ENCODE results near the gene UBXN10. TPM values are rescaled to one million over a fixed set of nuclear protein-coding genes. Genes with fewer than 3 reads are reported as not detected.
A peak's percentile ranks its signal among the peaks of the same experiment; 100 is the strongest.

The UBXN10 gene
- total RNA-seq, 1 experiment from 2014 or later = 0.73 TPM

DNA sequence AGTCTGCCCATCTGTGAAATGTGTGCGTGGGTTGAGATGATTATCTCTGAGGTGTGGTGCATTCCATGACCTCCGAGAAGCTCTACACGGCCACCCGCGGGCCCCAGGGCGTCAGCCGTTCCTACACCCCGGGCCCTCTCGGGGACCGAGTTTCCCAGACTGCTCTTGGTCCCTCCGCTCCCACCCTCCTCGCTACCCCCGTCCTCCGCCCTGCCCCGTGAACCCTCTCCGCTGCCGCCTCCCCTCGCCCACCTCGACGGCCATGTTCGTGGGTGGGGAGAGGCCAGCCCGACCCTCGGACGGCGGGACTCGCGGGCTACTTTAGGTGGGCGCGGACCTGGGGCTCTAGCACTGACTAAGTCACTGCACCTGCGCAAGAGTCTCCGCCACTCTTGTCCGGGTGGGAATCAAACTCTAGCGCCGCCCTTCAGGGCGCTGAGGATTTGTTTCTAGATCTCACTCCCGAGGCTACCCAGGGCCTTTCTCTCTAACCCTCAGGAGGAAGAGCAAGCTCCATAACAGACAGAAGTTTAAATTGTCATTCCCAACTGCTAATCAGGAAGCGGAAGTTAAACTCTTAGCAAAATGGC is 57.1 kb downstream of the UBXN10 start:
- peak; percentile 25 for DNase-seq

More for the DNA sequence above, 57.1 kb downstream of the UBXN10 start:
- H3K4me3 ChIP-seq (ENCODE audit: insufficient read depth, low read depth, low read length) = no peak overlapping the region
- H3K27me3 ChIP-seq (ENCODE audit: control insufficient read depth, insufficient read depth, low read length) = peaks cover 2% of the 10 kb centered on the region; the same call in 1 of the 2 replicates
- no peaks in the 10 kb centered on the region for H3K36me3 ChIP-seq (replicated peaks; ENCODE audit: control insufficient read depth, insufficient read depth, low read length)

Other genes with a start within 250 kb of the UBXN10 start
- 0.44 TPM in 1 of 2 replicates, not detected in the other for gene PLA2G2A, start 206.5 kb upstream of the UBXN10 start, total RNA-seq (2014; rRNA removed; shearing (Covaris generic))
- 0.69 and 0.92 TPM in 2 replicates for gene PLA2G5, start 115.9 kb upstream of the UBXN10 start, total RNA-seq (2014; rRNA removed; shearing (Covaris generic))
- not detected in 2 replicates for gene PLA2G2D, start 66.6 kb upstream of the UBXN10 start, total RNA-seq (2014; rRNA removed; shearing (Covaris generic))
- gene PLA2G2F, start 46.8 kb upstream of the UBXN10 start, total RNA-seq (2014; rRNA removed; shearing (Covaris generic)) = not detected in 2 replicates
- gene PLA2G2C, start 422 bp downstream of the UBXN10 start, total RNA-seq (2014; rRNA removed; shearing (Covaris generic)) = 0.04 TPM in 1 of 2 replicates, not detected in the other
- 0.10 and 0.26 TPM in 2 replicates for gene VWA5B1, start 104.8 kb downstream of the UBXN10 start, total RNA-seq (2014; rRNA removed; shearing (Covaris generic))